HepG2 (cell line): ENCODE results near the gene CELSR3. TPM values are rescaled to one million over a fixed set of nuclear protein-coding genes. Genes with fewer than 3 reads are reported as not detected.

Experiments used
- GATAD1 ChIP-seq: IDR thresholded peaks from 2 replicates; pipeline ENCODE4 v1.6.1; 2016; ENCODE audit warnings: missing genetic modification reagents, missing compliant biosample characterization
- HNF4A ChIP-seq: sonication (generic); formaldehyde crosslinking; IDR thresholded peaks from 2 replicates; pipeline ENCODE4 v1.4.0; 2020; ENCODE audit warnings: missing genetic modification reagents
- KAT7 ChIP-seq: IDR thresholded peaks from 2 replicates; pipeline ENCODE4 v1.6.1; 2018; ENCODE audit warnings: borderline replicate concordance, missing compliant biosample characterization
- MAFK ChIP-seq, 2 experiments: IDR thresholded peaks in 1 of 2; conservative IDR thresholded peaks in 1 of 2; 2 replicates each; pipeline ENCODE4 v1.6.1; 2011; ENCODE audit warnings: improper control_type of control experiment in 2 of 2, low read length in 2 of 2
- NFKB2 ChIP-seq: sonication (generic); formaldehyde crosslinking; IDR thresholded peaks from 2 replicates; pipeline ENCODE4 v1.4.0; 2020; ENCODE audit warnings: missing genetic modification reagents, borderline replicate concordance
- PRPF4 ChIP-seq: fragments of 200-400 bp; formaldehyde crosslinking; IDR thresholded peaks from 2 replicates; pipeline ENCODE4 v1.6.1; 2016; ENCODE audit warnings: low read length, low read depth; ENCODE audit not compliant: poor library complexity, severe bottlenecking
- ZNF101 ChIP-seq: sonication (generic); formaldehyde crosslinking; IDR thresholded peaks from 2 replicates; pipeline ENCODE4 v1.4.0; 2020; ENCODE audit warnings: mild to moderate bottlenecking, low read depth, missing genetic modification reagents, borderline replicate concordance
- ZNF17 ChIP-seq: sonication (generic); formaldehyde crosslinking; IDR thresholded peaks from 2 replicates; pipeline ENCODE4 v1.5.0; 2020; ENCODE audit warnings: mild to moderate bottlenecking, missing genetic modification reagents
- ZNF660 ChIP-seq: sonication (generic); formaldehyde crosslinking; IDR thresholded peaks from 2 replicates; pipeline ENCODE4 v1.5.1; 2020; ENCODE audit warnings: mild to moderate bottlenecking, low read depth, missing genetic modification reagents, borderline replicate concordance
- polyA plus RNA-seq, 8 experiments: library from polyadenylated mRNA; depleted of rRNA in 3 of 8; stranded (reverse) in 7 of 8; unstranded in 1 of 8; fragments of >200 nt; fragmentation: Illumina TruSeq in 4 of 8; extraction: Trizol in 4 of 8; gene quantifications; 2 replicates each; pipeline versions ENCODE4 v1.2.1 to v1.2.3, GENCODE V29; 2011 to 2016; ENCODE audit warnings: low read depth in 4 of 8, missing spikeins in 1 of 8, mixed read lengths in 1 of 8; ENCODE audit not compliant: insufficient read depth in 1 of 8
- total RNA-seq, 5 experiments: library from RNA; depleted of rRNA; stranded (reverse); fragments of >200 nt; fragmentation: Illumina TruSeq; extraction: Trizol; gene quantifications; 2 replicates each; pipeline ENCODE4 v1.2.3, GENCODE V29; 2016; ENCODE audit warnings: low read depth in 1 of 5
- TF ChIP-seq, protein P1 (sequence below): sonication (generic); formaldehyde crosslinking; conservative IDR thresholded peaks from 2 replicates; pipeline ENCODE4 v1.4.0; 2020; ENCODE audit warnings: missing genetic modification reagents
- TF ChIP-seq, protein P2 (sequence below): IDR thresholded peaks from 2 replicates; pipeline ENCODE4 v1.6.1; 2016; ENCODE audit warnings: low read depth
- TF ChIP-seq, protein P3 (sequence below): sonication (generic); formaldehyde crosslinking; IDR thresholded peaks from 2 replicates; pipeline ENCODE4 v1.4.0; 2020; ENCODE audit warnings: missing genetic modification reagents
- TF ChIP-seq, protein P4 (sequence below): sonication (generic); formaldehyde crosslinking; IDR thresholded peaks from 2 replicates; pipeline ENCODE4 v1.5.1; 2020; ENCODE audit warnings: mild to moderate bottlenecking, missing genetic modification reagents, borderline replicate concordance
- TF ChIP-seq, protein P5 (sequence below): sonication (generic); formaldehyde crosslinking; IDR thresholded peaks from 2 replicates; pipeline ENCODE4 v1.4.0; 2020; ENCODE audit warnings: missing genetic modification reagents, mild to moderate bottlenecking, borderline replicate concordance
- TF ChIP-seq, protein P6 (sequence below): IDR thresholded peaks from 2 replicates; pipeline ENCODE4 v1.6.1; 2016

Gene CELSR3
- total and polyA plus RNA-seq, 2 of the 13 experiments (the other 11 are each of a cell fraction or from before 2014, with no cell fraction given), result 5.4 to 6.7 TPM

DNA sequence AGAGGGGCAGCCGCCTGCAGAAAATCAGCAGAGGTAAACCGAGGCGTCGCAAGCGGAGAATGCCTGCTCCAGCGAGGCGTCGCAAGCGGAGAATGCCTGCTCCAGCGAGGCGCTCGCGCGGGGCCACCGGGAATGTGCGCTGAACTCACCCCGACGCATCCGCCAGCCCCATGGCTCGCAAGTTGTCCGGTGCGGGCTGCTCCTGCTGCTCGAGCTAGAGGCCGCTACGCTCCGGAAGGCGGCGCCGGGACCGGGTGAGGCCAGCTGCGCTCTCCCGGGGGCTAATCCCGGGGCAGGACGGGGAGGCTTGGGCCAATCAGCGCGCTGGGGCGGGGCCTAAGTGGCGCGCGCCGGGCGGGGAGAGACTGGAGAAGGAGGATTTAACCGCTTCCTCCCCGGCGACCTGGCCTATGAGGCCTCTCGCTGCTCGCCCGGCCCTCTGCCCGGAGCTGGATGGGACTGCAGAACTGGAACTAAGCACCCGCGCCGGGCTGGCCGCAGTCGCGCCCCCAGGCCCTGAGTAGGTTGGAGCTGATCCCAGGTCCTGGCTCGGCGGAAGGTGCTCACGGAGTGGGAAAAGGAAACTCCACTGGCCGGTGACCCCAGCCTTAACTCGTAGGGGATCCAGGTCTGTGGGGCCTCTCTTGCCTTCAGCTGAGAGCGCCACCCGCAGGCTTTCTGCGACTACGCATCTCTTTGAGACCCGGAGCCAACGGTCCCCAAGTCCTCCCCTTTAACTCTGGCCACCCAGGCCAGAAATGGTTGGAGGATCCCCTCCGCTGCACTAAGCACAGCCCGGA is 27.3 kb downstream of the CELSR3 start, which contains the start of gene SLC26A6 (continued):
- TF ChIP-seq, protein P1, sequence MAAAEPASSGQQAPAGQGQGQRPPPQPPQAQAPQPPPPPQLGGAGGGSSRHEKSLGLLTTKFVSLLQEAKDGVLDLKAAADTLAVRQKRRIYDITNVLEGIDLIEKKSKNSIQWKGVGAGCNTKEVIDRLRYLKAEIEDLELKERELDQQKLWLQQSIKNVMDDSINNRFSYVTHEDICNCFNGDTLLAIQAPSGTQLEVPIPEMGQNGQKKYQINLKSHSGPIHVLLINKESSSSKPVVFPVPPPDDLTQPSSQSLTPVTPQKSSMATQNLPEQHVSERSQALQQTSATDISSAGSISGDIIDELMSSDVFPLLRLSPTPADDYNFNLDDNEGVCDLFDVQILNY (CRISPR knock-in tag), result peak; percentile 72
- TF ChIP-seq MAFK (conservative IDR thresholded peaks at IDR 0.05 in 1 of 2, IDR thresholded peaks at IDR 0.05 in 1 of 2; ENCODE audit: low read length in 2 of 2) (no peak), KAT7 (peak; percentile 89), ZNF660 (no peak), GATAD1 (peak; percentile 68), HNF4A (CRISPR knock-in tag) (peak; percentile 3; the same call in 1 of the 2 replicates), ZNF17 (CRISPR knock-in tag) (no peak), PRPF4 (no peak), NFKB2 (CRISPR knock-in tag) (peak; percentile 88), ZNF101 (0 out of 2 replicates have a peak, but pooled peaks have one; percentile 42)
- TF ChIP-seq, protein P2, sequence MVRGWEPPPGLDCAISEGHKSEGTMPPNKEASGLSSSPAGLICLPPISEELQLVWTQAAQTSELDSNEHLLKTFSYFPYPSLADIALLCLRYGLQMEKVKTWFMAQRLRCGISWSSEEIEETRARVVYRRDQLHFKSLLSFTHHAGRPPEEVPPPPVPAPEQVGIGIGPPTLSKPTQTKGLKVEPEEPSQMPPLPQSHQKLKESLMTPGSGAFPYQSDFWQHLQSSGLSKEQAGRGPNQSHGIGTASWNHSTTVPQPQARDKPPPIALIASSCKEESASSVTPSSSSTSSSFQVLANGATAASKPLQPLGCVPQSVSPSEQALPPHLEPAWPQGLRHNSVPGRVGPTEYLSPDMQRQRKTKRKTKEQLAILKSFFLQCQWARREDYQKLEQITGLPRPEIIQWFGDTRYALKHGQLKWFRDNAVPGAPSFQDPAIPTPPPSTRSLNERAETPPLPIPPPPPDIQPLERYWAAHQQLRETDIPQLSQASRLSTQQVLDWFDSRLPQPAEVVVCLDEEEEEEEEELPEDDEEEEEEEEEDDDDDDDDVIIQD (CRISPR knock-in tag), result no peak; the same call in 1 of the 2 replicates
- TF ChIP-seq, protein P3, sequence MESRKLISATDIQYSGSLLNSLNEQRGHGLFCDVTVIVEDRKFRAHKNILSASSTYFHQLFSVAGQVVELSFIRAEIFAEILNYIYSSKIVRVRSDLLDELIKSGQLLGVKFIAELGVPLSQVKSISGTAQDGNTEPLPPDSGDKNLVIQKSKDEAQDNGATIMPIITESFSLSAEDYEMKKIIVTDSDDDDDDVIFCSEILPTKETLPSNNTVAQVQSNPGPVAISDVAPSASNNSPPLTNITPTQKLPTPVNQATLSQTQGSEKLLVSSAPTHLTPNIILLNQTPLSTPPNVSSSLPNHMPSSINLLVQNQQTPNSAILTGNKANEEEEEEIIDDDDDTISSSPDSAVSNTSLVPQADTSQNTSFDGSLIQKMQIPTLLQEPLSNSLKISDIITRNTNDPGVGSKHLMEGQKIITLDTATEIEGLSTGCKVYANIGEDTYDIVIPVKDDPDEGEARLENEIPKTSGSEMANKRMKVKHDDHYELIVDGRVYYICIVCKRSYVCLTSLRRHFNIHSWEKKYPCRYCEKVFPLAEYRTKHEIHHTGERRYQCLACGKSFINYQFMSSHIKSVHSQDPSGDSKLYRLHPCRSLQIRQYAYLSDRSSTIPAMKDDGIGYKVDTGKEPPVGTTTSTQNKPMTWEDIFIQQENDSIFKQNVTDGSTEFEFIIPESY, result no peak
- TF ChIP-seq, protein P4, sequence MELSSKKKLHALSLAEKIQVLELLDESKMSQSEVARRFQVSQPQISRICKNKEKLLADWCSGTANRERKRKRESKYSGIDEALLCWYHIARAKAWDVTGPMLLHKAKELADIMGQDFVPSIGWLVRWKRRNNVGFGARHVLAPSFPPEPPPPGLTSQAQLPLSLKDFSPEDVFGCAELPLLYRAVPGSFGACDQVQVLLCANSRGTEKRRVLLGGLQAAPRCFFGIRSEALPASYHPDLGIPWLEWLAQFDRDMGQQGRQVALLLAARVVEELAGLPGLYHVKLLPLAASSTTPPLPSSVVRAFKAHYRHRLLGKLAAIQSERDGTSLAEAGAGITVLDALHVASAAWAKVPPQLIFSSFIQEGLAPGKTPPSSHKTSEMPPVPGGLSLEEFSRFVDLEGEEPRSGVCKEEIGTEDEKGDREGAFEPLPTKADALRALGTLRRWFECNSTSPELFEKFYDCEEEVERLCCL, result no peak; the same call in 1 of the 2 replicates
- TF ChIP-seq, protein P5, sequence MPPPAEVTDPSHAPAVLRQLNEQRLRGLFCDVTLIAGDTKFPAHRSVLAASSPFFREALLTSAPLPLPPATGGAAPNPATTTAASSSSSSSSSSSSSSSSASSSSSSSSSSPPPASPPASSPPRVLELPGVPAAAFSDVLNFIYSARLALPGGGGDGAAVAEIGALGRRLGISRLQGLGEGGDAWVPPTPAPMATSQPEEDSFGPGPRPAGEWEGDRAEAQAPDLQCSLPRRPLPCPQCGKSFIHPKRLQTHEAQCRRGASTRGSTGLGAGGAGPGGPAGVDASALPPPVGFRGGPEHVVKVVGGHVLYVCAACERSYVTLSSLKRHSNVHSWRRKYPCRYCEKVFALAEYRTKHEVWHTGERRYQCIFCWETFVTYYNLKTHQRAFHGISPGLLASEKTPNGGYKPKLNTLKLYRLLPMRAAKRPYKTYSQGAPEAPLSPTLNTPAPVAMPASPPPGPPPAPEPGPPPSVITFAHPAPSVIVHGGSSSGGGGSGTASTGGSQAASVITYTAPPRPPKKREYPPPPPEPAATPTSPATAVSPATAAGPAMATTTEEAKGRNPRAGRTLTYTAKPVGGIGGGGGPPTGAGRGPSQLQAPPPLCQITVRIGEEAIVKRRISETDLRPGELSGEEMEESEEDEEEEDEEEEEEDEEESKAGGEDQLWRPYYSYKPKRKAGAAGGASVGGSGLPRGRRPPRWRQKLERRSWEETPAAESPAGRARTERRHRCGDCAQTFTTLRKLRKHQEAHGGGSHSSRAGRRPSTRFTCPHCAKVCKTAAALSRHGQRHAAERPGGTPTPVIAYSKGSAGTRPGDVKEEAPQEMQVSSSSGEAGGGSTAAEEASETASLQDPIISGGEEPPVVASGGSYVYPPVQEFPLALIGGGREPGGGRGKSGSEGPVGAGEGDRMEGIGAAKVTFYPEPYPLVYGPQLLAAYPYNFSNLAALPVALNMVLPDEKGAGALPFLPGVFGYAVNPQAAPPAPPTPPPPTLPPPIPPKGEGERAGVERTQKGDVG, result peak; percentile 88; the same call in 1 of the 2 replicates
- TF ChIP-seq, protein P6, sequence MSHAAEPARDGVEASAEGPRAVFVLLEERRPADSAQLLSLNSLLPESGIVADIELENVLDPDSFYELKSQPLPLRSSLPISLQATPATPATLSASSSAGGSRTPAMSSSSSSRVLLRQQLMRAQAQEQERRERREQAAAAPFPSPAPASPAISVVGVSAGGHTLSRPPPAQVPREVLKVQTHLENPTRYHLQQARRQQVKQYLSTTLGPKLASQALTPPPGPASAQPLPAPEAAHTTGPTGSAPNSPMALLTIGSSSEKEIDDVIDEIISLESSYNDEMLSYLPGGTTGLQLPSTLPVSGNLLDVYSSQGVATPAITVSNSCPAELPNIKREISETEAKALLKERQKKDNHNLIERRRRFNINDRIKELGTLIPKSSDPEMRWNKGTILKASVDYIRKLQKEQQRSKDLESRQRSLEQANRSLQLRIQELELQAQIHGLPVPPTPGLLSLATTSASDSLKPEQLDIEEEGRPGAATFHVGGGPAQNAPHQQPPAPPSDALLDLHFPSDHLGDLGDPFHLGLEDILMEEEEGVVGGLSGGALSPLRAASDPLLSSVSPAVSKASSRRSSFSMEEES (CRISPR knock-in tag), result peak; percentile 50; the same call in 1 of the 2 replicates
